Body of pancreas (tissue), 4 donors: ENCODE results near the gene ZNF236.

ENCODE experiments used
- POLR2A ChIP-seq, 3 donors: fragments of 450-650 bp; IDR thresholded peaks; one replicate each; pipeline ENCODE4 v1.6.1; 2016; ENCODE audit warnings: antibody characterized with exemption in 3 of 3, mild to moderate bottlenecking in 2 of 3
- TF ChIP-seq, protein P1 (sequence below), 7 experiments: fragments of 450-650 bp in 4 of 7; fragments of 200-600 bp in 3 of 7; sonication (generic) in 3 of 7; IDR thresholded peaks; one replicate each; pipeline ENCODE4 v1.5.1; 2016 to 2019; ENCODE audit warnings: antibody characterized with exemption in 7 of 7

DNA sequence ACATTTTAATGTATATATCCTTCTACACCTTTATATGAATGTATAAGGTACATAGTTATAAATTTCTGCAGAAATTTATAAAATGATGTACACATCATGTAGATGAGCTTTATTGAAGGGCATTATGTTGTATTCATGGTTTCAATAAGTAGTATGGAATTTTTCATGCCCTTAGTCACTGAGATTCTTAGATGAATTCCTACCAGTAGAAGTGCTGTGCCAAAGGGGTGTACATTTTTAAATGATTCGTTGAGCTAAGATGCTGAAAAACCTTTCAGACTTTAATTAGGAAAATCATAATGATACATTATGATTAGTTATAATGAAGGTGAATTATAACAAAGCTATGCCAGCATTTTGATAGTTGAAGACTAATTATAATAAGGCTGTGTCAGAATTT is 115.2 kb downstream of the ZNF236 start:
- TF ChIP-seq, protein P1, sequence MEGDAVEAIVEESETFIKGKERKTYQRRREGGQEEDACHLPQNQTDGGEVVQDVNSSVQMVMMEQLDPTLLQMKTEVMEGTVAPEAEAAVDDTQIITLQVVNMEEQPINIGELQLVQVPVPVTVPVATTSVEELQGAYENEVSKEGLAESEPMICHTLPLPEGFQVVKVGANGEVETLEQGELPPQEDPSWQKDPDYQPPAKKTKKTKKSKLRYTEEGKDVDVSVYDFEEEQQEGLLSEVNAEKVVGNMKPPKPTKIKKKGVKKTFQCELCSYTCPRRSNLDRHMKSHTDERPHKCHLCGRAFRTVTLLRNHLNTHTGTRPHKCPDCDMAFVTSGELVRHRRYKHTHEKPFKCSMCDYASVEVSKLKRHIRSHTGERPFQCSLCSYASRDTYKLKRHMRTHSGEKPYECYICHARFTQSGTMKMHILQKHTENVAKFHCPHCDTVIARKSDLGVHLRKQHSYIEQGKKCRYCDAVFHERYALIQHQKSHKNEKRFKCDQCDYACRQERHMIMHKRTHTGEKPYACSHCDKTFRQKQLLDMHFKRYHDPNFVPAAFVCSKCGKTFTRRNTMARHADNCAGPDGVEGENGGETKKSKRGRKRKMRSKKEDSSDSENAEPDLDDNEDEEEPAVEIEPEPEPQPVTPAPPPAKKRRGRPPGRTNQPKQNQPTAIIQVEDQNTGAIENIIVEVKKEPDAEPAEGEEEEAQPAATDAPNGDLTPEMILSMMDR (IDR thresholded peaks at IDR 0.05): no peak
- TF ChIP-seq POLR2A (IDR thresholded peaks at IDR 0.05): no peak
